ENCODE data around the gene CBX1.
A peak's percentile ranks its signal among the peaks of the same experiment; 100 is the strongest.

- TF ChIP-seq CTCF (IDR thresholded peaks at IDR 0.05) (no peak), EP300 (IDR thresholded peaks at IDR 0.05) (no peak), POLR2AphosphoS5 (IDR thresholded peaks at IDR 0.05) (peak in 1 of 3 donors; percentile 18), POLR2A (IDR thresholded peaks at IDR 0.05) (no peak)
These were observed 46.8 kb downstream of the CBX1 start for GRCh38 chr17:48054238-48055185.

Measured in suprapubic skin (tissue), 4 donors.